GM20000 (cell line): ENCODE data around the gene CD81.

ENCODE experiments used
- DNase-seq: peaks from one replicate; pipeline ENCODE4 v3.0.0; 2012; ENCODE audit warnings: low spot score
- TF ChIP-seq, protein P1 (sequence below): IDR thresholded peaks from 2 replicates; pipeline ENCODE4 v1.5.1; 2012; ENCODE audit warnings: mild to moderate bottlenecking, control low read depth; ENCODE audit errors: extremely low read depth, missing control alignments

CD81 gene

DNA sequence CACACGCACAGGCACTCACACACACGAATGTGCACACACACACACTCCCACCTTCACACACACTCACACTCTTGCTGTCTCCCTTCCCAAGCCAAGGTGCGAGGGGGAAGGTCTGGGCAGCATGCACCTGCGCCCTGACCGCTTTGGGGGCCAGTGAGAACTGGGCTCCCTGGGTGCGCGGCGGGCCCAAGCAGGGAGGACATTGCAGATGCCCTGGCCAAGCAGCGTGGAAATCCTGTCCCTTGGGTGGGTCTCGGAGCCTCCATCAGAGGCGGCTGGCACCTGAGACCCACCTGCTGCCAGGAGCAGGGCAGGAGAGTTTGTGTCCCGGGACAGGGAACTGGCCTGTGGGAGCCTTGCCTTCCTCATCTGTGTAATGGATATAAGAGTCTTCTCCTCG lies 3.3 kb downstream of the CD81 start:
- TF ChIP-seq, protein P1, sequence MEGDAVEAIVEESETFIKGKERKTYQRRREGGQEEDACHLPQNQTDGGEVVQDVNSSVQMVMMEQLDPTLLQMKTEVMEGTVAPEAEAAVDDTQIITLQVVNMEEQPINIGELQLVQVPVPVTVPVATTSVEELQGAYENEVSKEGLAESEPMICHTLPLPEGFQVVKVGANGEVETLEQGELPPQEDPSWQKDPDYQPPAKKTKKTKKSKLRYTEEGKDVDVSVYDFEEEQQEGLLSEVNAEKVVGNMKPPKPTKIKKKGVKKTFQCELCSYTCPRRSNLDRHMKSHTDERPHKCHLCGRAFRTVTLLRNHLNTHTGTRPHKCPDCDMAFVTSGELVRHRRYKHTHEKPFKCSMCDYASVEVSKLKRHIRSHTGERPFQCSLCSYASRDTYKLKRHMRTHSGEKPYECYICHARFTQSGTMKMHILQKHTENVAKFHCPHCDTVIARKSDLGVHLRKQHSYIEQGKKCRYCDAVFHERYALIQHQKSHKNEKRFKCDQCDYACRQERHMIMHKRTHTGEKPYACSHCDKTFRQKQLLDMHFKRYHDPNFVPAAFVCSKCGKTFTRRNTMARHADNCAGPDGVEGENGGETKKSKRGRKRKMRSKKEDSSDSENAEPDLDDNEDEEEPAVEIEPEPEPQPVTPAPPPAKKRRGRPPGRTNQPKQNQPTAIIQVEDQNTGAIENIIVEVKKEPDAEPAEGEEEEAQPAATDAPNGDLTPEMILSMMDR = no peak
- DNase-seq = no peak

DNA sequence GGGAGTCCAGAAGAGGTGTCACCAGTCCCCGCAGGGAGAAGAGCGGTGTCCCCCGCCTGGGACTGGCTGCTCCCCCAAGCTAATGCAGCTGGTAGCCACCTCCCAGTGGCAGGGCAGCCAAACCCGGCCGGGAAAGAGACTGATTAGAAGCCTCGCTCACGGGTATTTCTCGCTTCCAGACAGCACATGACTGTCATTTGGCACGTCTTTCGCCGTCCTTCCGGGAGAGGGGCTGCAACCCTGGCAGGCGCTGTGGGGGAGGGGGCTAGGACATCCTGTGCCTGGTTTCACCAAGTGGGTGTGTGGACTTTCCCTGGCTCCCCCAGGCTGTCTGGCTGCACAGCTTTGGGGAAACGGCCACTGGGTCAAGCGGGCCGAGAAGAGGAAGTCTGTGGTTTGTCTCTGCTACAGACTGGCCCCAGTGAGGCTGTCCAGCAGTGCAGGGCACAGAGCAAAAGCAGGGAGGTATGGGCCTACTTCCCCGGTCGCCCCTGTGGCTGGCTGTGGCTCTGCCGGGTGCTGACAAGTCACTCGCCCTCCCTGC lies 3.8 kb downstream of the CD81 start:
- DNase-seq = peak; percentile 64
- TF ChIP-seq, protein P1 = no peak

DNA sequence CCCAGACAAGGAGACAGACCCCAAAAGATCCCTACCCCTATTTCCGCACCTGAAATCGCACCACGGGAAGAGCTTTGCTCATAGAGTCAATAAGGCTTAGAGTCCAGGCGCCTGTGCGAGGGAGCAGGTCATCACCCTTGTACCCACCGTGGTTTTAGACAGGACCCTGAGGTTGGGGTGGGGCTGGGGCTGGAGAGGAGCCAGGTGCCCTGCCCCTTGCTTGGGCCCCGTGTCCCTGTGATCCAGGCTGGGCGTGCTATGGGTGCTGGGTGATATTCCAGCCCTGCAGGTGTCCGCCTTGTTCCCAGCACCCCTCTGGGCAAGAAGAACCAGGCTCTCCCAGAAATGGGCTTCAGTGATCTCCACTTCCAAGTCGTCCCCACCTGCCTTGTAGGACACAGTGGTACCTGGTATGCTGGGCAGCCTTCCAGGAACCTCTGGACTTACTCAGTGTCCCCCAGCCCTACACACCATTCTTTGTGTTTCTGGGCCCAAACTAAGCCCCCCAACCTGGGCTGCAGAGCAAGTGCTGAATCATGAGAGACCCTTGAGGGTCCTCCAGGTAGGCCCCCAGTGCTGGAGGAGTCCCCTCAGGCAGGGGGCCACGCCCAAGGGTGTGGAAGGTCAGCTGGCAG lies 4.5 kb downstream of the CD81 start:
- DNase-seq = no peak
- TF ChIP-seq, protein P1 = no peak

DNA sequence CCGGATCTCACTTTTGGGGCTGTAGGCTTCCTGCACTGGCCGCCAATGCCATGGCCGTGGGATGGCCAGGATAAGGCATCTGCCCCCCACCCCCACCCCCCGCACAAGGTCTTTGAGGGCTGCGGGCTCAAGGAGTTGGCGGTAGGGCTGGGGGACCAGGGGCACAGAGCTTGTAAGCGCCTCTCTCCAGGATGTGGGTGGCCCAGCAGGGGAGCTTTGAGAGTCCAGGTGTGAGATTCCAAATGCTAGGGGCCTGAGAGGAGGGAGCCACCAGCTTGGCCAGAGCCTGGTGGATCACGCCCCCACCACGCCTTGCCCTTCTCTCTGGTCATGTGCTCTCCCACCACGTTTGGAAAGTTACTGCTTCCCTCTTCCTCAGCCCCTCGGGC lies 5.0 kb downstream of the CD81 start:
- no peak for DNase-seq
- TF ChIP-seq, protein P1 = no peak

DNA sequence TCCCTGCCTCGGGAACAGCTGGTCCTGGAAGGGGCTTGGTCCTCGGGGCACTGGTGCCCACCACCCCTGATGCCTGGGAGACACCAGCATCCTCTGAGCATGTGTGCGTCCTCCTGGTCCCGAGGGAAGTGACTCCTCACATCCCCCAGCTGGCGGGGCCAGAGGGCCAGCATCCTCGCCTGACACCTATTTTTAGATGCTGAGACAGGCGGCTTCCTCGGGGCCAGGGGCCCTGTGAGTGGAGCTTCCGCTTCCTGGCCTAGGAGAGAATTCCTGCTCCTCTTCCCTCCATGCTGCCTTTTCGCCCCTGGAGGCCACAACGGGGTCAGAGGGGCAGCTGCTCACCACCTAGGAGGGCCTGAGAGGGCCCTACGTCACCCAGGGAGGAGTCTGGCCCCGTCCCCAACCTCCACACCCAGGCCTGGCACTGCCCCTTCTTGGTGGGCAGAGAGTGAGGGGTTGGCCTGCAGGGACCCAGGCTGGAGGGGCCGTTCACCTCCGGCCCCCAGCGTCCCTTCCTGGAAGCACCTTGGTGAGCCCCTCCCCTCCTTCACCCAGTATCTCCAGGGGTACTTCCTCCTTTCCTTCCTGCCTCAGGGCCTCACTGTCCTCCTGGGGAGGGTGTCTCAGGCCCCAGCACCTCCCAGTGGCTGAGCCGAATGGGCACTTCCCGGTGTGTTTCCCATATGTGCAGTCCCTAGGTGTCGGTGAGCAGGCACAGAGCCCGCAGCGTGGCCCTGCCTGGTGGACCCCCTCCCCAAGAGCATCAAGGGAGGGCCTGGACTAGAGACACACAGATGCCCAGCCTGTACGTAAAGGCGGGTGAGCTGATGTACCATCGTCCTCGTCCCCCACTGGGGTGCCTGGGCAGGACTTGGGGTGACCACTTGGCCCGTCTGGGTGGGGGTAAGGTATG lies 6.1 kb downstream of the CD81 start:
- TF ChIP-seq, protein P1 = no peak
- DNase-seq = no peak

DNA sequence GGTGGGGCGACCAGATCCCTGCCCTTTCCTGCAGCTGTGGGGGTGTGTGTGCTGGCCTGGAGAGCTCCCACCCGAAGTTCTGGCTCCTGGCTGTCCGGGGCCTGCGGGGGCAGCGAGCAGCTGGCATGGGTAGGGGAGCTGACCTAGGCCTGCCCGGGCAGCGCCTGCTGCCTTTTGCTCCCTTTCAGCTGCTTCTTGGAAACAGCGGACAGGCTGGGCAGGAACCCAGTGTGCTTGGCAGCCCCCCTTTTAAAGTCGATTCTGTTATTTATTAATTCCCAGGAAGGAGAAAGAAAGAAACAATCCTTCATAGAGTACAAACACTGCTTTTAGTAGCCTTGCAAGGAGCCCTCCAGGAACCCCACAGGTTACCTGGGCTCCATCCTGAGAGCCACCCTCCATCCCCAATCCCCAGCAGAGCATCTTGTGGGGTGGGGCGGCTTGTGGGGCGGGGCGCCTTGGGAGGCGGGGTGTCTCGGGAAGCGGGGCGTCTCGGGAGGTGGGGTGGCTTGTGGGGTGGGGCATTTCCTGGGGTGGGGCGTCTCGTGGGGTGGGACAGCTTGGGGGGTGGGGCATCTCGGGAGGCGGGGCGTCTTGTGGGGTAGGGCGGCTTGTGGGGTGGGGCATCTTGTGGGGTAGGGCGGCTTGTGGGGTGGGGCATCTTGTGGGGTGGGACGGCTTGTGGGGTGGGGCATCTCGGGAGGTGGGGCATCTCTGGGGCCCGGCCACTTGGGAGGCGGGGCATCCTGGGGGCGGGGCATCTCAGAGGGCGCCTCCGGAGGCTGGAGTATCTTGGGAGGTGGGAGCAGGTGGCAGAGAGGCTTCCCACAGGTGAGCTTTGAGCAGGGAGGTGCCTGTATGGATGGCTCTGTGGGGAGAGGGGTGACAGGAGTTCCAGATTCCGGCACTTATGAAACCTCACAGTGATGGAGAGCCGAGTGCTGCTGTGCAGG lies 7.0 kb downstream of the CD81 start:
- peak; percentile 87 for DNase-seq
- TF ChIP-seq, protein P1 = no peak
